NCI-H2029 treated with DMSO at 0.1 percent for 48 hours (cell line): ENCODE measurements around the gene EPHA10.
"Not testable (repeated sequence)": the region's sequence is repeated elsewhere in the genome, so short reads cannot be mapped to it uniquely, and the experiment has no call there.

Experiments
- DNase-seq: peaks from one replicate; lab custom pipeline; 2025; lab: John Stamatoyannopoulos, UW

Gene EPHA10

GRCh38 chr1:37771440-37771839 lies 6.5 kb upstream of the EPHA10 start:
- DNase-seq = not testable (repeated sequence)

DNA sequence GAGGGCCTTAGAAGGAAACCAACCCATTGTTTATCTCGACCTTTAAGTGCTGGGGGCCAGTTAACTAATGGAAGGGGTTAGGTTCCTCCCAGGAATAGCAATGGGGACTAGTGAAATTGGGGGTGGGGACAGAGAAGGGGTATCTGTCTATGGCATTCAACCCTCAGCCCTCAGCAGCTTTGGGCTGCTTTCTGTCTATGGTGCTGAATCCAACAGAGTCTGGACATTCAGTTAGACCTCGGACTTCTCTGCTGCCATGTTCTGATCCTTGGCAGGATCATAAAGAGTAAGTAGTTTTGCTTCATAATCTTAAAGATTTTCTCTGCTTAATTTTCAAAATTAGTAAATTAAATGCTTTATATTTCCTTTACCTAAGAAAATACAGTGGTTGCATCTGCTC lies 2.6 kb upstream of the EPHA10 start:
- no peak for DNase-seq

DNA sequence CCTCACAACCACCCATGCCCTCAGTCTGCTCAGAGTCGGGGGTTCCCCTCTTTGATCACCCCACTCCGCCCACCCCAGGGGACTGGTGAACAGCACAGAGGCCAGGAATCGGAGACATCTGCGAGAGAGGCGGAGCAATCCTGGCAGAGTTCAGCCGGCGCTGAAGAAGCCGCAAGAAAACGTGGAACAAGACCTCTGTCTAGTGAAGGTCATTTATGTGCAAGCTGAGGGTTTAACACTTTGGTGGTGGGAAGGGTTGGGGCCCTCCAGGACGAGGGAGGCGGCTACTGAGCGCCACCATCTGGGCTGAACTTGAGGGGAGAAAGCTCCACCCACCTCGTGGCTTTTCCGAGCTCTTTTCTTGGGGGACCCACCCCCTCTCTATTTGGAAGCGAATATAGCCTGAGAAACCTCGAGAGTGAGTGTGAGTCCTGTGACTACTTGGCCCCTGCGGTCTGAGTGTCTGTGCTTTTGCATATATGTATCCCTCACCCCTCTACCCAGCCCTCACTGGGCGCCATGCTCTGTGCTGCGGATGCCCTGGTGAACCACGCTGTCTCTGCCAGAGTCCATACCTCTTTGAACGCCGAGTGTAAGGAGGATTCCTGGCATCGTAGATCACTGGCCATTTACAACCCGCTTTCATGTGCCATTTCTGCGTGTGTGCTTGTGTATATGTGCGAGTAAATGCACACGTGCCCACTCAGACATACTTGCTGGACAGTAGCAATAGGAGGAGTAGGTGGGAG lies 1.2 kb upstream of the EPHA10 start:
- DNase-seq = no peak

- DNase-seq = no peak
These were observed 500 bp downstream of the EPHA10 start for GRCh38 chr1:37764414-37764825.

- no peak for DNase-seq
These were observed 1.0 kb downstream of the EPHA10 start for GRCh38 chr1:37763791-37764413.

- DNase-seq = no peak
These were observed 2.4 kb downstream of the EPHA10 start for GRCh38 chr1:37762516-37762915.

DNA sequence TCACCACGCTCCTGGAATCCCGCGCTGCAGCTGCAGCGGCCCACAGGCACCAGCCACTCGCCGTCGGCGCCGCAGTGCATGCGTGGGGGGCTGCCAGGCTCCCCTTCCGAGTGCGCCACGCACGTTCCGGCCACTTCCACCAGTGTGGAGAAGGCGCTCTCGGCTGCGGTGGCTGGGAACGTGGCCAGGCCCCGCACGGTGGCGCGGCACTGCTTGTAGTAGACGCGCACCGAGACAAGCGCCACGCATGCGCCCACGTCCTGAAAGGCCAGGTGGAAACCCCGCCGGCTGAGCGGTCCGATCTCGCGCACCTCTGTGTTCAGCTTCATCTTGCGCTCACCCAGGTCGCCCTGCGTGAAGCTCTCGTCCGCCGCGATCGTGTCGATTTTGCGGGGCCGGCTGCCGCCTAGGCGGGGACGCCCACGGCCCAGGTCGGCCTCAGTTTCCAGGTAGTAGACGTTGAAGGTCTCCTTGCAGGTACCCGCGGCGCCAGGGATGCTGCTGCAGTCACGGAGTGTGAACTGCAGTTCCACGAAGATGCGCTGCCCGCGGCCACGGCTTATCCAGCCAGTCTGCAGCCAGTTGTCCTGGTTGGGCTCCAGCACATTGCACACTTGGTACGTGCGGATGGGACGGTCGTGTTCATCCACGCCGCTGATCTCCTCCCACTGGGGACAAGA lies 3.4 kb downstream of the EPHA10 start:
- no peak for DNase-seq

DNA sequence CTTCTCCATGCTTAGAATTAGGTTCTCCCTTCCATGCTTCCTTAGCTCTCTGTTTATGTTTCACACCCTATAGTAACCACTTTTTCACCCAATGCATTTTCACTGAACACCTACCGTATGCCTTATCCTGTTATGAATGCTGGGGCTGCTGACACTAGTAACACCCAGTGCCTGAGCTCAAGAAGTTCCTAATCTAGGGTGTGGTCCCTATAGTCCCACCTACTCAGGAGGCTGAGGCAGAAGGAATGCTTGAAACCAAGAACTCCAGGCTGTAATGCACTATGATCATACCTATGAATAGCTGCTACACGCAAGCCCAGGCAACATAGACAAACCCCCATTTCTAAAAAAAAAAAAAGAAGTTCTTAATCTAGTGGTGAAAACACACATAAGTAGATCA lies 5.5 kb downstream of the EPHA10 start:
- no peak for DNase-seq

DNA sequence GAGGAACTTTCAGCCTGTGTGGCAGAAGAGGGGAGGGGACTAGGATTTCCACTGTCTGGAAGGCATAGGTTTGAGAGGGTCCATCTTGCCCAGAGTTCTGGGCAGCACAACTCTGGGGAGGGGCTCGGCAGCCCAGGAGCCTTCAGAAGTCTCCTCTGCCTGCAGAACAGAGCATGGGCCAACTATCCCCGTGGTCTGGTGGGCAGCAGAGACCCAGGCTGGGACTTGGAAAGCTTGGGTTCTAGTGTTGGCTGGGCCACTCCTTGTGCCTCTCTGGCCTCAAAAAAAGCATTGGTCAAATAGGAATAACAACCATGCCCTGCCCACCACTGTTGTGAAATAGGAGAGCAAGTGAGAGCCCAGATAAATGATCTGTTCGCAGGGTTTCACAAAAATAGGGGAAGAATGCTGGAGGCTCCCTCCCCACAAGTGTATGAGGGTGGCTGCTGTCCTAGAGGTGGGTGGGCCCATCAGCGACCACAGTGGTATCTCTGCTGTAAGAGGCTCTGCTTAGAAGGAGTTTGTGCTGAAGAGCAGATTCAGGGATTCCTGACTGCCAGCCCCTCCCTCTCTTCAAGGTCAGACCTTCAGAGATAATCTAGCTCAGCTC lies 8.9 kb downstream of the EPHA10 start:
- DNase-seq = no peak

- no peak for DNase-seq
These were observed 9.6 kb downstream of the EPHA10 start for GRCh38 chr1:37755290-37755689.

DNA sequence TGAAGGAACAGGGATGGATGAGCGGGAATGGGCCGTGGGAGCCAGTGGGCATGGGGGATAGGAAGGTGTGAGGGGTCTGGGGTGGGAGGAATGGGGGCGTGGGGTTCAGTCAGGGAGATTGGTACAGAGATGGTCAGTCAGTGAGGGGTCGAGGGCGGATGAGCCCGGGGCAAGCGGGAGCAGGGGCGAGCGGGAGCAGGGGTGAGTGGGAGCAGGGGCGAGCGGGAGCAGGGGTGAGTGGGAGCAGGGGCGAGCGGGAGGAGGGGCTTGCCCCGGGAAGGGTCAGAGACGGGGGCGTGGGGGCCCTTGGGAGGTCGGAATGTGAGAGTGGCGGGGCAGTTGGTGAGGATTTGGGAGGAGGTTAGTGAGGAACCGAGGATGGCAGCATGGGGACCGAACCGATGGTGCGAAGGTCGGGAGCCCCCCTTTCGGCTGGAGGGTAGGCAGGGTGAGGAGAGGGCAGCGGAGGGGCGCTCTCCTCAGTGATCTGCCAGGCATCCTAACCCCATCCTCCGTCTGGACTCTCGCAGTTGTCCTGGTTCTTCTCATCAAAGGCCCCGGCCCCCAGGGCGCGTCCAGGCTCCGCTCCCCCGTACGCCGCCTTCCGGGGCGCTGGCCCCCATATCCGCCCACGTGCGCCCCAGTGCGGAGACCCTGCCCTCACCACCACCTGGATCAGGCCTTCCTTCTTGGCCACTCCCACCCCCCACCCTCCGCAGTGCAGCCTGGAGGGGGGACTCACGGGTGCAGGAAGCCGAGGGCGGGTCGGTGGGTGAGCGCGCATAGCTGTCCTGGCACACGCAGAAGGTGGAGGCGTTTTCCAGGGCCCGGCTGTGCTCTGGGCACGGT lies 11.2 kb downstream of the EPHA10 start:
- DNase-seq = no peak

GRCh38 chr1:37752583-37753471 lies 12.1 kb downstream of the EPHA10 start:
- DNase-seq = peak; percentile 50

DNA sequence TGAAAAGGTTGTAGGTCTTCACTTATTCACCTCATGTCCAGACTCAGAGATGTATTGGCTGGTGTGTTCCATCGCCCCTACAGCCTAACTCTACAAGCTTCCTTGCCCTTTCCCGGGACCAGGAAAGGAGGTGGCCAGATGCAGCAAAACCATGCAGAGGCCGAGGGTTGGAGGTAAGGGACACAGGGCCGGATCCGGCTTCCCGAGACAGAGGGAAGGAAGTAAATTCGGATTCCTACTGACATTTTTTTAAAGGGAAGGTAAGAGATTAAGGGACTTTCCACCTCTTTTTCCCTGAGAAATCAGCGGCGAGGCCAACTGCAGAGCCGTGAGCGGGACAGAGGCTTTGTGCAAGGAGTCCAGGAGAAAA lies 12.7 kb downstream of the EPHA10 start:
- DNase-seq = no peak

DNA sequence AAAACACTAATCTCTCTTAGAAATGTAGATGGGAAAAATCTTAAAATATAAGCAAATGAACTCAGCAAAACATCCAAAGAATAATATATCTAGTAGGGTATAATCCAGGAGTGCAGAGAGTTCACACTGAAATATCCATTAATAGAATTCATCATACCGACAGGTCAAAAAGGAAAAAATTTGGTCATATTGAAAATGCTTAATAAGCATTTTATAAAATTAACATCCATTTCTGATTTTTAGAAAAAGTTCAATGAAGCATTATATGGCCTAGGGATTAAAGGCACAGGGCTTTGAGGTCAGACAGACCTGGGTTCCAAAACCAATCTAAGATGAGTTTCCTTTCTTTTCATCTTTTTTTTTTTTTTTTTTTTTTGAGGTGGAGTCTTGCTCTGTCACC lies 16.4 kb downstream of the EPHA10 start:
- no peak for DNase-seq

DNA sequence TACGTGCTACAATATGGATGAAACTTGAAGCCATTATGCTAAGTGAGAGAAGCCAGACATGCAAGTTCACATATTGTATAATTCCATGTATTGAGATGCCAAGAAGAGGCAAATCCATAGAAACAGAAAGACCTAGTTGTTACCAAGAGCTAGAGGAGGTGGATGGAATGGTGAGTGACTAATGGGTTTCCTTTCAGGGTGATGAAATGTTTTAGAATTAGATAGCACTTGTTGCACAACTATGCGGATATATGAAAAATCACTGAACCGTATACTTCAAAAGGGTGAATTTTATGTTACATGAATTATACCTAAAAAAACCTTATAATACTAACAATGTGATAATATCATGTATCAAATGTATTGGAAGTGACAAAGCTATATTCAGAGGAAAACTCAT lies 18.1 kb downstream of the EPHA10 start:
- no peak for DNase-seq

DNA sequence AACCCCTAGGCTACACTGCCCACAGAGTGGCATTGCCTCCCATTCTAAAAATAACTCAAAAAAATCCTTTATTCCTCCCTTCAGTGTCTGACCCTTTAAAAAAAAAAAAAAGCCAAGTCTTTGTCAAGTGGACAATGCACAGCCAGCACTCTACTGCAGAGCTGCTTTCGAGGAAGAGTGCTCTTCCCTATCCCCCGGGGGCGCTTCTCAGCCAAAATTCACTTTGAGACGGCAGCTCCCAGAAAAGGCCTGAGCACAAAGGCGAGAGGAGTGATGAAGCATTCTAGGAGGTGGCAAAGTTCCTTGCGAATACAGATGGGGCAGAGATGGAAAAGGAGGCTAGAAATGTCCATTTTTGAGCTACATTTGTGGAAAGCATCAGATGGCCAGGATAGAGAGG lies 23.3 kb downstream of the EPHA10 start:
- DNase-seq = no peak

DNA sequence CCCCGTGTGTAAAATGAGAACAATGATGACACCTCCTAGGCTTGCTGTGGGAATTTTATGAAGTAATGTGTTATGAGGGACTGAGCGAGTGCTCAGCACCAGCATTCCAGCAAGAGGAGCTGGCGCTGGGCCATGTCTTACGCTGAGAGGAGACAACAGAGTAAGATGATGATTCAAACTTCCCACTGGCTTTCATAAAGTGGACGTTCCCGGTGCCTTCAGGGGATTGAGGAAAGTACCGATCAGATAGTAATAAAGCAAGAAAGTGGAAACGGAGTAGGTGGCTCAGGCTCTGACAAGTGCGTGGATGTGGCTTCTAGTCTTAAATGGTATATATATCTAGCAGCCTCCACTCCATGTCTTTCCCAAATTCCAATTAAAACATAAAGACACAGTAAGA lies 23.8 kb downstream of the EPHA10 start:
- no peak for DNase-seq

DNA sequence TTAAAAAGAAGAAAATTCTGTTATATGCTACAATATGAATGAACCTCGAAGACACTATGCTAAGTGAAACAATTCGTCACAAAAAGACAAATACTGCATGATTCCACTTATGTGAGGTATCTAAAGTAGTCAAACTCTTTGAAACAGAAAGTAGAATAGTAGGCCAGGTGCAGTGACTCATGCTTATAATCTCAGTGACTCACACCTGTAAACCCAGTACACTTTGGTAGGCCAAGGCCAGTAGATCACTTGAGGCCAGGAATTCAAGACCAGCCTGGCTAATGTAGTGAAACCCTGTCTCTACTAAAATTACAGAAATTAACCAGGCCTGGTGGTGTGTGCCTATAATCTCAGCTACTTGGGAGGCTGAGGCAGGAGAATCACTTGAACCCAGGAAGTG lies 25.7 kb downstream of the EPHA10 start:
- DNase-seq = no peak

- DNase-seq = not testable (repeated sequence)
These were observed 26.3 kb downstream of the EPHA10 start for GRCh38 chr1:37738619-37739018.

DNA sequence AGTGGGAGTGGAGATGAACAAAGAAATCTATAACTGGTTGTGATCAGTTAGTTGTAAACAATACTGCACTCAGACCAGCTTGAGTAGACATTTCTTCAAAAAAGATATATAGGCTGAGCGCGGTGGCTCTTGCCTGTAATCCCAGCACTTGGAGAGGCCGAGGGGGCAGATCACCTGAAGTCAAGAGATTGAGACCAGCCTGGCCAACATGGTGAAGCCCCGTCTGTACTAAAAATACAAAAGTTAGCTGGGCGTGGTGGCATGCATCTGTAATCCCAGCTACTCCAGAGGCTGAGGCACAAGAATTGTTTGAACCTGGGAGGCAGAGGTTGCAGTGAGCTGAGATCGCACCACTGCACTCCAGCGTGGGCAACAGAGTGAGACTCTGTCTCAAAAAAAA lies 26.9 kb downstream of the EPHA10 start:
- DNase-seq = not testable (repeated sequence)
